GM04504 (cell line): Measurements from ENCODE around the gene C6orf163.
A peak's percentile ranks its signal among the peaks of the same experiment; 100 is the strongest.
"Not testable (repeated sequence)": the region's sequence is repeated elsewhere in the genome, so short reads cannot be mapped to it uniquely, and the experiment has no call there.

ENCODE experiments used
- DNase-seq: peaks from one replicate; pipeline ENCODE4 v3.0.0-alpha.2; 2012; ENCODE audit warnings: low read depth

C6orf163 gene

DNA sequence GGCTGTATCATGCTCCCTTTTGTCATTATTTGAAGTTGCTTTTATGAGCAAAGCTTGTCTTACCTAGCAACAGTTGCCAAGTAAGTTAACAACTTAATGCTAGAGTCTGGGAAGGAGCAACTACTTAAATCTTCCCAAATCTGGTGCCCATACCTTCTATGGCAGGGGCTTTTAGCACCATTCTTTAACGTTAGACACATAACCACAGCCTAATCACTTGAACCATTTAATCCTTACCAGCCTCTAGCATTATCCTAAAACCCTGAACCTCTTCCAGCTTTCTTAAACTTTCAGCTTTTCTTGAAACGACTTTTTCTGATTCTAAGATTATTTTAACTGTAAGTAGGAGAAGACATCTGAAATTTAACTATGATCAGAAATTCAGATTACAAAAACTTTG lies at the start of gene C6orf163:
Gene C6orf163, plus strand, starts transcription at position 83 of the 400 bp plus-strand sequence. Its CDS starts 287 bp downstream, at position 370.
- no peak for DNase-seq

DNA sequence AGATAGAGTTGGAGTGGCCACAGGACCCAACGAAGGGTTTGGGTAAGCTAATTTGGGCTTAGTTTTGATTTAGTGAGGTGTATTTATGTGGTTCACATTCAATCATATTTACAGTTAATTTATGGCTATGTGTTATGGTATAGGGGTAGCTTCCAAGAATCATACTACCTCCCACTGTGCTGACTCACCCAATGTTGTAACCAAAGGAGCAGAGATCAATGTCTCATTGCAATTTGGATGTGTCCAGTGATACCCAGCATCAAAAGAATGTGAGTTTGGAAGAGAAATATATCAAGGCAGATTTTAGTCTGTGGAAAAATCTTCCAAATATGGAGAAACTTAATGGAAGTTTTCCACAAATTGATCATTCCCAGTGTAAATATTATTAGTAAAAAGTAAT lies 47.5 kb upstream of the C6orf163 start:
- DNase-seq: no peak

- not testable (repeated sequence) for DNase-seq
Measured at GRCh38 chr6:87301277-87301676, 43.3 kb upstream of the C6orf163 start.

DNA sequence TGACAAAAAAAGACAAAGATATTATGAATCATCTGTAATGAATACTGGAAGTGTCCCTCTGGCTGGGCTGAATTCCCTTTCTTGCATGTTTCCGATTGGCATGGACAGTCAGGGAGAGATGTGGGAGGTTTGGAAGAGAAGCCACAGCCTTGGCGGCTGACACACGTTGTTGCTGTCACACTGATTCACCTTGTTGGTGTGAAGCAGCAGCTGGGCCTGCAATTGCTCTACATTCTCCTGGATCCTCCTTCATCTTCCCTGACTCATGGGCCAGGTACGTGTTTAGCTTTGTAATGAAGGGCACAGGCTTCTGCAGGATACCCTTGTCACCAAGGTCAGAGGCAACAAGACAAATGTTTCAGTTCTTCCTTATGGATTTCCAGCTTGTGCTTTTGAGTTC lies 35.6 kb upstream of the C6orf163 start:
- no peak for DNase-seq

DNA sequence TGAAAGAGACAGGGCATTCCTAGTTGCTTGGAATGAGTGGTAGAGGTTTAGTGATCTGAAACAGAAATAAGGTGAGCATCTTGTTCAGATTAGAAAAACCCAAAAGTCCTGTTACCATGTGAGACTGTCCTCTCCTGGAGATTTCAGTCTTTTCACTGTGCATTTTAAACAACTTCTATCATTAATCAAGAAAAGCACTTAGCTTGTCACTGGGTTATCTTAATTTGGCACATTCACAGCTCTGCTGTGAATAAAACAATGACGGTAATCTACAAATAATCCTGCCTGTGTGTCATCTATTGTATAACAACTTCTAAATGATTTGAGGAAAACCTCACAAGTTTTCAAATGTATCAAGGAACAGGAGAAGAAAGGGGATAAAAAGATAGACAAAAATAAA lies 31.8 kb upstream of the C6orf163 start:
- DNase-seq: no peak

- DNase-seq: no peak
Measured at GRCh38 chr6:87315071-87315470, 29.5 kb upstream of the C6orf163 start.

DNA sequence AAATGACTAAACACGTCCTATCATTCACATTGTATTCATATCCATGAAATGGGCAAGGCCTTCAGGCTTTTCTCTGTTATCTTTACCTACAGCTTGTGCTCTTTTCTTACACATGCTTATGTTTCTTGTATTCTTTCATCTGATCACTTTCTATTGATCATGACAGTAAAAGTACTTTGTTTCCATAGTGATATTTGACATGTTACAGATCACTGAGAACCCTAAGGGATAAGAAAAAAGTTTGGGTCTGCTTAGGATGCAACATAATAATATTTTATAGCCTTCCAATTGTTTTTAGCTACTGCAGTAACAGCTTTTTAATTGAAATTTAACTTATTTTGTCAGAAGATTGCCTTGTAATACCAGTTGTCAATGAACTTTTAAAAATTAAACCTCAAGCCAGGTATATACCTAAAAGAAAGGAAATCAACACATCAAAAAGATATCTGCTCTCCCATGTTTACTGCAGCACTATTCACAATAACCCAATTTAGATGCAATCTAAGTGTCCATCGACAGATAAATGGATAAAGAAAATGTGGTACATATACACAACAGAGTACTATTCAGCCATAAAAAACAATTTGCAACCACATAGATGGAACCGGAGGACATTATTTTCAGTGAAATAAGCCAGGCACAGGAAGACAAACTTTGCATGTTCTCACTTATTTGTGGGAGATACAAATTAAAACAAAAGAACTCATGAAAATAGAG lies 25.2 kb upstream of the C6orf163 start:
- no peak for DNase-seq

DNA sequence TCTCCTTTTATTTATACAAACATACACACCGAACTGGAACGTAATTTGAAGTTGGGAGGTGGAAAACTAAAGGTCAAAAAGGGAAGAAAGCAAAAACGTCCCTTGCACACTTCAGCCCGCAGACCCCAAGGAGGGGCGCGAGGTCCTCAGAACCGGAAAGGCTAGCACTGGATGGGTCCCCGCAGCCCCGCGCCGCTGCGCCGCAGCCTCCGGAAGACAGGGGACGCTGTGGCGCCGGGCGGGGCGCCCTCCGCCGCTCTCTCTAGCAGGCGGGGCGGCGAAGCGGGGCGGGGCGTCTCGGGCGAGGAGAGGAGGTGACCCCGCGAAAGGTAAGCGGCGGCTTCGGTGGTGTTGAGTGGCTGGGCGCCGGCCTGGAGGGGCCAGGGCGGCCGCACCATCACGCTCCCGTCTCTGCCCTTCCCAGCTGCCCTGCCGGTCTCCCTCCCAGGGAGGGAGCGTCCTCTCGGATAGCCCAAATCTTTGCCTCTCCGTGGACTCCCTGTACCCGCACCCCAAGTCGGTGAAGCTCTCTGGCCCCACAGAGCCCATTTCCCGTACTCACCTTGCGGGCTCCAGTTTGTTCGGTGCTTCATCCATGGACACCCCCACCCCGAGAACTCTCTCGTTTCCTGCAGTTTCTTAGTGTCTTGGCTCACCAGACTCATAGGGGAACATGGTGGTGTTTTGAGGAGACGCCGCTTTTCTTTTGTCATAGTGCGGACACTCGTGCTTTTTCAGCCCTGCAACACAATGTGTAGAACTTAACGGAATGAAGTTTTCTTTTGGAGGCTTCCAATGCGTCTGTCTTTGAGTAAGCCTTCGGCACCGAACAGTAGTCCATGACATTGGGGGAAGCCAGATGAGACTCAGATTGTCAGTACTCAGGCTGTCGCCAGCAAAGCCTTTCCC lies 22.1 kb upstream of the C6orf163 start, which contains the start of gene SMIM8:
Gene SMIM8, plus strand, starts transcription at position 285 of the 909 bp plus-strand sequence. CDS start 14,444 bp downstream, outside the sequence.
- peak; percentile 36 for DNase-seq

DNA sequence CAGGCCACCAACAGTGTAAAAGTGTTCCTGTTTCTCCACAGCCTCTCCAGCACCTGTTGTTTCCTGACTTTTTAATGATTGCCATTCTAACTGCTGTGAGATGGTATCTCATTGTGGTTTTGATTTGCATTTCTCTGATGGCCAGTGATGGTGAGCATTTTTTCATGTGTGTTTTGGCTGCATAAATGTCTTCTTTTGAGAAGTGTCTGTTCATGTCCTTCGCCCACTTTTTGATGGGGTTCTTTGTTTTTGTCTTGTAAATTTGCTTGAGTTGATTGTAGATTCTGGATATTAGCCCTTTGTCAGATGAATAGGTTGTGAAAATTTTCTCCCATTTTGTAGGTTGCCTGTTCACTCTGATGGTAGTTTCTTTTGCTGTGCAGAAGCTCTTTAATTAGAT lies 20.7 kb upstream of the C6orf163 start:
- not testable (repeated sequence) for DNase-seq

- no peak for DNase-seq
Measured at GRCh38 chr6:87330961-87331360, 13.7 kb upstream of the C6orf163 start.

DNA sequence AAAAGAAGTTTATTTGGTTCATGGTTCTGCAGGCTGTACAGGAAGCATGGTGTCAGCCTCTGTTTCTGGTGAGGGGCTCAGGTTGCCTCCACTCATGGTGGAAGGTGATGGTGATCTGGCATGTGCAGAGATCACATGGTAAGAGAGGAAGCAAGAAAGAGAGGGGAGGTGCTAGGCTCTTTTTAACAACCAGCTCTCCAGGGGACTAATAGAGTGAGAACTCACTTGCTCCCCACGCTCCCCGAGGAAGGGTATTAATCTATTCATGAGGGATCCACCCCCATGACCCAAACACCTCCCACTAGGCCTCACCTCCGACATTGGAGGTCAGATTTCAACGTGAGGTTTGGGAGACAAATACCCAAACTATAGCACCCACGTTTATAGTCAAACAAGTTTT lies 11.6 kb upstream of the C6orf163 start:
- no peak for DNase-seq

DNA sequence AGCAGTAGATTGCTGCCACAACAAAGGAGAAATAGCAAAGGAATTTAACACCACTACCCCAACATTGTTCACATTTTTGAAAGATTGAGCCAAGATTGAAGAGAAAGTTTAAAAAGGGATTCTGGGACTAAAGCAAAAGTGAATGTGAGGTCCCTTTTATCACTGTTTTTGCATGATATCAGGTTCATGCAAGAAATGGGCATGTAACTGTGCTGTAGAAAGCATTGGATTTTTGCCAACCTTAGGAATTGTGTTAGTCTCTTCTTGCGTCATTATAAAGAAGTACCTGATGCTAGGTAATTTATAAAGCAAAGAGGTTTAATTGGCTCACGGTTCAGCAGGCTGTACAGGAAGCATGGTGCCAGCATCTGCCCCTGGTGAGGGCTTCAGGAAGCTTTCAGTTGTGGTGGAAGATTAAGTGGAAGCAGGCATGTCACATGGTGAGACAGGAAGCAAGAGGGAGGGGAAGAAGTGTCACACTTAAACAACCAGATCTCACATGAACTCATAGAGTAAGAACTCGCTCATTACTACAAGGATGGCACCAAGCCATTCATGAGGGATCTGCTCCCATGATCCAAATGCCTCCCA lies 10.9 kb upstream of the C6orf163 start:
- no peak for DNase-seq

GRCh38 chr6:87334683-87335082 lies 9.9 kb upstream of the C6orf163 start:
- no peak for DNase-seq

GRCh38 chr6:87336367-87336766 lies 8.2 kb upstream of the C6orf163 start:
- DNase-seq: no peak

GRCh38 chr6:87340230-87340629 lies 4.4 kb upstream of the C6orf163 start:
- DNase-seq: no peak

DNA sequence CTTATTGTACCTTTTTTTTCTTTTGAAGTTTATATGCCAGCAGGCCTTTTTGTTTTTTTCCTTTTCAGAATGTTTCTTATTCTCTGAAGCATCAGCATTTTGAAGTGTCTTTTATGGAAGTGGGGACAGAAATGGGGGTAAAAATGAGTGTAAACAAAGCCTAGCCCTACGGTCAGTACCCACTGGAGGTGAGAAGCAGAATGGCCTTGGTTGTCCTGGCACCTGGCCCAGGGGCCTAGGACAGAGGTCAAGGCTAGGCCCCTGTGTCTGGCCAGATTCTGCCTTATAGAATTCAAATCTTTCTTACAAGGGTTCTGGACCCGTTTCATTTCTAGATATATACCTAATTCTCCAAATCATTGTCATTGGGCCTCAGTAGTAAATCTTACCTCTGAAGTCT lies 3.5 kb upstream of the C6orf163 start:
- DNase-seq: no peak

- DNase-seq: no peak
Measured at GRCh38 chr6:87341899-87342298, 2.7 kb upstream of the C6orf163 start.

- DNase-seq: no peak
Measured at GRCh38 chr6:87342829-87343228, 1.8 kb upstream of the C6orf163 start.

GRCh38 chr6:87346700-87347099 lies 2.1 kb downstream of the C6orf163 start:
- DNase-seq: no peak

GRCh38 chr6:87349896-87350295 lies 5.3 kb downstream of the C6orf163 start:
- DNase-seq: no peak

DNA sequence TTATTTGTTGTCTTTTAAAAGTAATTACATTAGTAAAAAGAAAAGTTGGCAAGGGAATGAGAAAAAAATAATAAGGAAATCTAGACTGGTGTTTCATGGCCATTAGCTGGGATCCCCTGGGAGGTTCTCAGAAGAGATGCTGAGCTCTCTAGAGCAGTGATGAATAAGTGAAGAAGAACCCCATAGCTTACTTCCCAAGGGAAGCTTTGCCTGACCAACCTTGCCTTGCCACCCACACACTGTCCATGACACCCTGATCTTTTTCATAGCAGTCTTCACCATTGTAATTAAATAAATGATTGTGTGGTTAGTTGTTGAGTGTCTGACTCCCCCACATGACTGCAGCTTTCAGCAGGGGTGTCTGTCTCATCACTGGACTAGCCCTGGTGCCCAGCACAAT lies 5.9 kb downstream of the C6orf163 start:
- no peak for DNase-seq

GRCh38 chr6:87351583-87351982 lies 7.0 kb downstream of the C6orf163 start:
- no peak for DNase-seq

DNA sequence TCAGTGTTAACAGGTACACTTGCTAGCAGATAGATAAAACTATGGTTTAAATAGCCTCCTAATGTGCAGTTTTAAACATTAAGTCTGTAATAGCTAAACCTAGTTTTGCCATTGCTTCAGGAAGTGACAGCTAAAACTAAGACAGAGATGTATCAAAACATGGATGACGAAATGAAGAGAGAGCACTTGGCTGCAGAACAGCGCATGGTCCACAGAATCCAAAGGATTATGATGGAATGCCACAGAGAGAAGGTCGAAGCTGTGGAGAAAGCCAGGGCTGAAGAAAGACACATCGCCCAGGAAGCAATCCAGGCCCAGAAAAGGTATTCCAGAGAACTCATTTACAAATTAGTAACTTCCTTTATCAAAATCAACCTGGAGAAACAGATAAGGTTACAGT lies 11.6 kb downstream of the C6orf163 start:
- DNase-seq: no peak
